HepG2 (cell line): Measurements from ENCODE around the gene HDGF. TPM values are rescaled to one million over a fixed set of nuclear protein-coding genes. Genes with fewer than 3 reads are reported as not detected.
A peak's percentile ranks its signal among the peaks of the same experiment; 100 is the strongest.

Experiments used
- ATAC-seq: fragments of 200-7000 bp; cut with Tn5 transposase; 3 replicates; pipeline ENCODE4 v1.9.1; 2020; ENCODE audit warnings: mild to moderate bottlenecking, moderate library complexity
- BruUV-seq: library from RNA; stranded (reverse); fragments of 400-500 nt; replicated peaks from 2 replicates; lab custom pipeline; 2021; lab: Mats Ljungman, UMichigan
- CTCF ChIA-PET: fragments of 300-600 bp; formaldehyde crosslinking; extraction: SDS; loops from one replicate; lab custom pipeline; 2021; ENCODE audit warnings: low total read pairs, inconsistent platforms, low intra/inter-chr PET ratio; lab: Yijun Ruan, JAX
- POLR2A ChIA-PET: fragments of 350-600 bp; sonication (Branson Sonifier 250); formaldehyde crosslinking; loops from one replicate; lab custom pipeline; 2020; ENCODE audit warnings: antibody characterized with exemption, inconsistent platforms; lab: Yijun Ruan, JAX
- DNase-seq: peaks from one replicate; pipeline ENCODE4 v3.0.0-alpha.2; 2015; ENCODE audit warnings: low spot score
- FAIRE-seq: peaks from 3 replicates; lab custom pipeline; 2011; peaks lifted over from hg19 to GRCh38; lab: Jason Lieb, UNC
- H2AFZ ChIP-seq: one replicate; pipeline ENCODE4 v1.6.1; 2011; ENCODE audit warnings: low read length, inconsistent platforms
- H3K27ac ChIP-seq: fragments of 300-600 bp; 3 replicates; pipeline ENCODE4 v1.8.0; 2011; ENCODE audit warnings: mixed run types, mild to moderate bottlenecking, mixed read lengths, low read length, inconsistent platforms; ENCODE audit not compliant: insufficient read depth; ENCODE audit errors: extremely low read length
- H3K27me3 ChIP-seq, 2 experiments: fragments of 200-600 bp in 1 of 2; 2 replicates in 1 of 2; 3 replicates in 1 of 2; pipeline versions ENCODE4 v1.6.0 to v1.8.0; 2011; ENCODE audit warnings: low read length in 2 of 2, mild to moderate bottlenecking in 2 of 2, moderate library complexity in 2 of 2, inconsistent platforms in 1 of 2; ENCODE audit not compliant: insufficient read depth in 2 of 2, control insufficient read depth in 1 of 2
- H3K36me3 ChIP-seq, 2 experiments: fragments of 200-600 bp in 1 of 2; replicated peaks in 1 of 2; 2 replicates in 1 of 2; 3 replicates in 1 of 2; pipeline versions ENCODE4 v1.5.1 to v1.8.0; 2011; ENCODE audit warnings: low read length in 2 of 2, inconsistent platforms in 1 of 2; ENCODE audit not compliant: insufficient read depth in 2 of 2, control insufficient read depth in 1 of 2
- H3K4me1 ChIP-seq: 2 replicates; pipeline ENCODE4 v1.5.1; 2012; ENCODE audit warnings: low read length, inconsistent platforms; ENCODE audit not compliant: insufficient read depth
- H3K4me2 ChIP-seq: 2 replicates; pipeline ENCODE4 v1.6.0; 2011; ENCODE audit warnings: low read depth, low read length, inconsistent platforms
- H3K4me3 ChIP-seq, 3 experiments: fragments of 200-600 bp in 1 of 3; sonication (generic), shearing (Covaris generic) in 1 of 3; replicated peaks in 1 of 3; 2 replicates each; pipeline ENCODE4 v1.5.1; 2011 to 2016; ENCODE audit warnings: low read length in 3 of 3, inconsistent platforms in 2 of 3, low read depth in 2 of 3, mild to moderate bottlenecking in 2 of 3, control low read depth in 1 of 3, mixed read lengths in 1 of 3; ENCODE audit not compliant: insufficient read depth in 1 of 3
- H3K79me2 ChIP-seq: one replicate; pipeline ENCODE4 v1.6.1; 2011; ENCODE audit warnings: low read length, inconsistent platforms; ENCODE audit not compliant: insufficient read depth
- H3K9ac ChIP-seq: 2 replicates; pipeline ENCODE4 v1.6.0; 2011; ENCODE audit warnings: mild to moderate bottlenecking, low read depth, low read length, inconsistent platforms; ENCODE audit not compliant: insufficient read depth
- H3K9me3 ChIP-seq: 2 replicates; pipeline ENCODE4 v1.5.1; 2012; ENCODE audit warnings: mild to moderate bottlenecking, low read length
- H4K20me1 ChIP-seq: 2 replicates; pipeline ENCODE4 v1.6.0; 2011; ENCODE audit warnings: inconsistent platforms, mild to moderate bottlenecking, low read length, moderate library complexity; ENCODE audit not compliant: insufficient read depth
- AGO2 ChIP-seq: fragments of 200-400 bp; formaldehyde crosslinking; optimal IDR thresholded peaks from 2 replicates; pipeline ENCODE3; 2017; ENCODE audit warnings: mild to moderate bottlenecking, low read depth, low read length, moderate library complexity
- ELF3 ChIP-seq: IDR thresholded peaks from 2 replicates; pipeline ENCODE4 v1.6.1; 2016; ENCODE audit warnings: missing genetic modification reagents, missing compliant biosample characterization
- GABPA ChIP-seq, 2 experiments: IDR thresholded peaks; 2 replicates each; pipeline ENCODE4 v1.6.1; 2011 to 2016; ENCODE audit warnings: low read depth in 2 of 2, low read length in 1 of 2, missing biosample characterization in 1 of 2, missing genetic modification characterization in 1 of 2
- GFI1 ChIP-seq: sonication (generic); formaldehyde crosslinking; IDR thresholded peaks from 2 replicates; pipeline ENCODE4 v1.5.0; 2020; ENCODE audit warnings: missing genetic modification reagents, mild to moderate bottlenecking, borderline replicate concordance
- RCOR2 ChIP-seq: IDR thresholded peaks from 2 replicates; pipeline ENCODE4 v1.6.1; 2016; ENCODE audit warnings: missing biosample characterization, missing genetic modification reagents
- YEATS2 ChIP-seq: sonication (generic); formaldehyde crosslinking; IDR thresholded peaks from 2 replicates; pipeline ENCODE4 v1.4.0; 2020; ENCODE audit warnings: missing genetic modification reagents, borderline replicate concordance
- ZNF891 ChIP-seq: sonication (generic); formaldehyde crosslinking; IDR thresholded peaks from 2 replicates; pipeline ENCODE4 v1.5.0; 2020; ENCODE audit warnings: mild to moderate bottlenecking, missing genetic modification reagents
- WGBS: methylation state at CpG from one replicate; pipeline ENCODE4 v1.1.6; 2017; ENCODE audit warnings: low lambda C conversion rate; 5-methylcytosine and 5-hydroxymethylcytosine counted together
- in situ Hi-C: cut with HindIII; loops from 2 replicates; pipeline ENCODE4 v1.10.0; 2017; ENCODE audit warnings: low pct_unique_long_range_greater_than_20kb; ENCODE audit not compliant: extremely low pct_ligation_motif_present
- intact Hi-C: fragments of 100-400 bp; cut with micrococcal nuclease; formaldehyde crosslinking; loops from one replicate; pipeline ENCODE4 v1.10.0; 2022; ENCODE audit not compliant: unreplicated experiment
- polyA plus RNA-seq, 8 experiments: library from polyadenylated mRNA; depleted of rRNA in 3 of 8; stranded (reverse) in 7 of 8; unstranded in 1 of 8; fragments of >200 nt; fragmentation: Illumina TruSeq in 4 of 8; extraction: Trizol in 4 of 8; gene quantifications; 2 replicates each; pipeline versions ENCODE4 v1.2.1 to v1.2.3, GENCODE V29; 2011 to 2016; ENCODE audit warnings: low read depth in 4 of 8, missing spikeins in 1 of 8, mixed read lengths in 1 of 8; ENCODE audit not compliant: insufficient read depth in 1 of 8
- total RNA-seq, 5 experiments: library from RNA; depleted of rRNA; stranded (reverse); fragments of >200 nt; fragmentation: Illumina TruSeq; extraction: Trizol; gene quantifications; 2 replicates each; pipeline ENCODE4 v1.2.3, GENCODE V29; 2016; ENCODE audit warnings: low read depth in 1 of 5

Gene HDGF
- total and polyA plus RNA-seq, 2 of the 13 experiments (the other 11 are each of a cell fraction or from before 2014, with no cell fraction given): 156 to 196 TPM

DNA sequence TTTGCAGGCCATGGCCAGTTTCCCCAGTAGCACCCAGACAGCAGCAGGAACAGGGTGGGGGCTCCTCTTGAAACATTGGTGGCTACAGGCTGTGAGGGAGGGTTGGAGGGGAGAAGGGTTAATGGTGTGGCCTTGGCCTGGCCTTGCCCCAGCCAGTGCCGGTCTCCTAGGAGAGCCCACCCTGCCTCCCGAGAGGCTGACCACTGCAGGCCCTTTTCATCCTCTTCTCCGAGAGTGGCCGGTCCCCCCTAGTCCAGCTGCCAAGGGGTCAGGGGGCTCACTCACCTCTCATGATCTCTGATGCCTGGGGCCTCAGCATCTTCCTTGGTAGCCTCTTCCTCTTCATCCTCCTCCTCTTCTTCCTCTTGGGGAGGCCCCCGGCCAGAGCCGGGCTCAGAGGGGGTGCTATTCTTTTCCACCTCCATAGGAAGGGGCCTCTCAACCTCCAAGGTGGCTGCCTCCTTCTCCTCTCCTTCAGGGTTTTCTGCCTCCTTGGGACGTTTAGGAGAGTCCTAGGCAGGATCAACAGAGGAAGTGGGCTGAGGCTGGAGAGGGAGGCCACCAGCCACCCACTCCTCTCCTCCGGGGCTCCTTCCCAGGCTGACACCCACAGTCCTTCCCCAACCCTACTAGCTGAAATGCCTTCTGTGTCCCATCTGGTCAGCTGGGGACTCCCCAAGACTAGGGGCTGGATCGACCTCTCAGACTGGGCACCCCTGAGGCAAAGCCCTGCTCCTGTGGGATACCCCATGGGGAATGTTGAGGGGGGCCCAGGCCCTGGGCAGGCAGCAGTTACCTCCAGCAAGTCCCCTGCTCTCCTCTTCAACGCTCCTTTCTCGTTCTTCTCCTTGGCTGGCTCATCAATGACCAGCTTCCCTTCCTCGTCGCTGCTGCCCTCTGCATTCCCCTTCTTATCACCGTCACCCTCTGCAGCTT lies 7.8 kb downstream of the HDGF start:
- intact Hi-C loops: no loop called here
- peaks cover 13% of the 10 kb centered on the region for H4K20me1 ChIP-seq
- H3K4me3 ChIP-seq: no peak overlapping the region
- peaks cover 10 to 37% of the 10 kb centered on the region in 2 experiments; a peak in 4 of 5 replicates for H3K36me3 ChIP-seq
- H3K27me3 ChIP-seq: no peaks in the 10 kb centered on the region; a peak in 1 of 5 replicates
- BruUV-seq: no TSS peak
- H3K4me2 ChIP-seq: no peak overlapping the region
- WGBS: 95% methylated on average over 12 of the region's 14 CpGs
- H2AFZ ChIP-seq: no peak overlapping the region
- DNase-seq (no peak), ATAC-seq (no peak), FAIRE-seq (no peak)
- in situ Hi-C loops: no loop called here
- POLR2A ChIA-PET: interaction anchor here (3.3 kb wide), 1 partner anchor 23 kb away, joined by 125 read pairs; the partner anchor contains the start of gene PRCC
- TF ChIP-seq ELF3 (CRISPR knock-in tag) (no peak), RCOR2 (CRISPR knock-in tag) (no peak), ZNF891 (CRISPR knock-in tag) (no peak), GABPA (IDR thresholded peaks at IDR 0.05; ENCODE audit: low read depth, low read length) (no peak), GABPA (CRISPR knock-in tag; IDR thresholded peaks at IDR 0.05; ENCODE audit: low read depth) (no peak), GFI1 (CRISPR knock-in tag) (no peak), AGO2 (peak; percentile 36)
- H3K4me1 ChIP-seq: peaks cover 47% of the 10 kb centered on the region
- CTCF ChIA-PET: no interaction called here
- H3K9ac ChIP-seq: no peak overlapping the region
- H3K9me3 ChIP-seq: no peaks in the 10 kb centered on the region
- H3K27ac ChIP-seq: no peak overlapping the region
- peaks cover 44% of the 10 kb centered on the region for H3K79me2 ChIP-seq

GRCh38 chr1:156742801-156743200 lies 8.7 kb downstream of the HDGF start:
- ATAC-seq: no peak
- Histone ChIP-seq H3K27ac (peak overlapping the region; percentile 64), H3K36me3 (peaks cover 10 to 37% of the 10 kb centered on the region in 2 experiments; a peak in 4 of 5 replicates), H3K4me3 (no peak overlapping the region), H3K79me2 (peaks cover 35% of the 10 kb centered on the region), H3K9me3 (no peaks in the 10 kb centered on the region), H2AFZ (no peak overlapping the region), H4K20me1 (peaks cover 13% of the 10 kb centered on the region), H3K27me3 (no peaks in the 10 kb centered on the region; a peak in 1 of 5 replicates), H3K4me1 (peaks cover 38% of the 10 kb centered on the region), H3K4me2 (no peak overlapping the region), H3K9ac (no peak overlapping the region)
- no peak for TF ChIP-seq YEATS2 (CRISPR knock-in tag)
- intact Hi-C loops: no loop called here
- ChIA-PET POLR2A (interaction anchor here (3.2 to 3.3 kb wide), 2 partner anchors 8 to 24 kb away, joined by 67 to 125 read pairs; partner anchors contain the start of genes HDGF and PRCC), CTCF (no interaction called here)
- no peak for DNase-seq
- 100% methylated on average over 4 of the region's 4 CpGs for WGBS
- in situ Hi-C loops: no loop called here
- FAIRE-seq: no peak
- BruUV-seq: no TSS peak
